GM12874 (cell line): ENCODE results near the gene SLC7A11.

Source experiments
- CTCF ChIP-seq: IDR thresholded peaks from 2 replicates; pipeline ENCODE4 v1.5.1; 2011; ENCODE audit warnings: low read depth, mild to moderate bottlenecking, control low read depth, low read length, moderate library complexity; ENCODE audit not compliant: insufficient read depth

SLC7A11 gene

GRCh38 chr4:138161351-138161750 is 80.8 kb downstream of the SLC7A11 start:
- TF ChIP-seq CTCF, result no peak

- TF ChIP-seq CTCF, result no peak
Measured at GRCh38 chr4:138158746-138159297, 83.3 kb downstream of the SLC7A11 start.

GRCh38 chr4:138140879-138141278 is 101.3 kb downstream of the SLC7A11 start:
- no peak for TF ChIP-seq CTCF

GRCh38 chr4:138138774-138139173 is 103.4 kb downstream of the SLC7A11 start:
- no peak for TF ChIP-seq CTCF

GRCh38 chr4:138135610-138136009 is 106.5 kb downstream of the SLC7A11 start:
- TF ChIP-seq CTCF, result no peak

- TF ChIP-seq CTCF, result no peak
Measured at GRCh38 chr4:138118270-138118669, 123.9 kb downstream of the SLC7A11 start.

GRCh38 chr4:138115053-138115452 is 127.1 kb downstream of the SLC7A11 start:
- TF ChIP-seq CTCF, result no peak
